Cardiac muscle cell (in vitro differentiated cells and primary cell): ENCODE measurements around the gene EDC3. TPM values are rescaled to one million over a fixed set of nuclear protein-coding genes. Genes with fewer than 3 reads are reported as not detected.

ENCODE experiments used
- DNase-seq, 2 donors: peaks; one replicate each; pipeline versions ENCODE4 v3.0.0 to v3.0.0-alpha.2; 2010 to 2017; ENCODE audit warnings: low read depth in 1 of 2, low spot score in 1 of 2
- H3K27ac ChIP-seq: fragments of 200-600 bp; sonication (generic); 2 replicates; pipeline ENCODE4 v1.5.1; 2016
- H3K27me3 ChIP-seq: fragments of 200-600 bp; sonication (generic); 2 replicates; pipeline ENCODE4 v1.6.0; 2016; ENCODE audit warnings: control low read depth
- H3K36me3 ChIP-seq: fragments of 200-600 bp; sonication (generic); 2 replicates; pipeline ENCODE4 v1.5.1; 2016; ENCODE audit warnings: control low read depth
- H3K4me1 ChIP-seq: fragments of 200-600 bp; sonication (generic); 2 replicates; pipeline ENCODE4 v1.8.1; 2017; ENCODE audit warnings: low read depth, mild to moderate bottlenecking, mixed run types
- H3K4me3 ChIP-seq: fragments of 200-600 bp; sonication (generic); 2 replicates; pipeline ENCODE4 v1.5.1; 2016; ENCODE audit warnings: mild to moderate bottlenecking
- H3K9me3 ChIP-seq: fragments of 200-600 bp; sonication (generic); 2 replicates; pipeline ENCODE4 v1.5.1; 2017; ENCODE audit warnings: low read depth, mild to moderate bottlenecking, control low read depth
- CTCF ChIP-seq: IDR thresholded peaks from 2 replicates; pipeline ENCODE4 v1.5.1; 2012; ENCODE audit warnings: low read depth, mild to moderate bottlenecking, low read length
- polyA plus RNA-seq: library from polyadenylated mRNA; unstranded; fragments of >200 nt; fragmentation: Nextera tagmentation; extraction: Ambion mirVana; gene quantifications from 2 replicates; pipeline ENCODE4 v1.2.1, GENCODE V29; 2016
- total RNA-seq: library from RNA; depleted of rRNA; stranded (reverse); fragments of >200 nt; gene quantifications from 2 replicates; pipeline ENCODE4 v1.2.3, GENCODE V29; 2016

Gene EDC3
- total and polyA plus RNA-seq, 2 experiments from 2014 or later = 17.6 to 25.2 TPM

GRCh38 chr15:74626752-74627692 lies 68.8 kb downstream of the EDC3 start:
- H3K27me3 ChIP-seq = no peaks in the 10 kb centered on the region
- no peak for TF ChIP-seq CTCF
- no peaks in the 10 kb centered on the region for H3K9me3 ChIP-seq
- H3K27ac ChIP-seq = no peak overlapping the region
- peaks cover 81% of the 10 kb centered on the region for H3K36me3 ChIP-seq
- H3K4me1 ChIP-seq = no peaks in the 10 kb centered on the region
- DNase-seq = no peak
- no peak overlapping the region for H3K4me3 ChIP-seq

- Histone ChIP-seq H3K27ac (no peak overlapping the region), H3K4me3 (no peak overlapping the region), H3K4me1 (no peaks in the 10 kb centered on the region), H3K9me3 (no peaks in the 10 kb centered on the region), H3K27me3 (no peaks in the 10 kb centered on the region), H3K36me3 (peaks cover 88% of the 10 kb centered on the region)
- DNase-seq = no peak
- TF ChIP-seq CTCF = no peak
Measured at GRCh38 chr15:74626336-74626735, 69.5 kb downstream of the EDC3 start.

- Histone ChIP-seq H3K27me3 (no peaks in the 10 kb centered on the region), H3K27ac (no peak overlapping the region), H3K4me3 (no peak overlapping the region), H3K4me1 (no peaks in the 10 kb centered on the region), H3K9me3 (no peaks in the 10 kb centered on the region), H3K36me3 (peaks cover 92% of the 10 kb centered on the region)
- DNase-seq = no peak
- no peak for TF ChIP-seq CTCF
Measured at GRCh38 chr15:74625693-74626092, 70.1 kb downstream of the EDC3 start.

- Histone ChIP-seq H3K4me3 (no peak overlapping the region), H3K27me3 (no peaks in the 10 kb centered on the region), H3K4me1 (no peaks in the 10 kb centered on the region), H3K9me3 (no peaks in the 10 kb centered on the region), H3K36me3 (peaks cover 96% of the 10 kb centered on the region), H3K27ac (no peak overlapping the region)
- no peak for TF ChIP-seq CTCF
- no peak for DNase-seq
Measured at GRCh38 chr15:74624020-74624602, 71.7 kb downstream of the EDC3 start.

- no peaks in the 10 kb centered on the region for H3K27me3 ChIP-seq
- H3K4me1 ChIP-seq = no peaks in the 10 kb centered on the region
- DNase-seq = no peak
- no peak overlapping the region for H3K4me3 ChIP-seq
- no peaks in the 10 kb centered on the region for H3K9me3 ChIP-seq
- H3K27ac ChIP-seq = no peak overlapping the region
- peaks cover 82% of the 10 kb centered on the region for H3K36me3 ChIP-seq
- no peak for TF ChIP-seq CTCF
Measured at GRCh38 chr15:74622758-74623157, 73.1 kb downstream of the EDC3 start.
